SKM-1 treated with dmso at 0.1 percent for 144 hours (cell line): ENCODE results near the gene KIAA0513.

Experiments
- DNase-seq: peaks from one replicate; lab custom pipeline; 2025; ENCODE audit not compliant: unreplicated experiment; lab: John Stamatoyannopoulos, UW

Gene KIAA0513

DNA sequence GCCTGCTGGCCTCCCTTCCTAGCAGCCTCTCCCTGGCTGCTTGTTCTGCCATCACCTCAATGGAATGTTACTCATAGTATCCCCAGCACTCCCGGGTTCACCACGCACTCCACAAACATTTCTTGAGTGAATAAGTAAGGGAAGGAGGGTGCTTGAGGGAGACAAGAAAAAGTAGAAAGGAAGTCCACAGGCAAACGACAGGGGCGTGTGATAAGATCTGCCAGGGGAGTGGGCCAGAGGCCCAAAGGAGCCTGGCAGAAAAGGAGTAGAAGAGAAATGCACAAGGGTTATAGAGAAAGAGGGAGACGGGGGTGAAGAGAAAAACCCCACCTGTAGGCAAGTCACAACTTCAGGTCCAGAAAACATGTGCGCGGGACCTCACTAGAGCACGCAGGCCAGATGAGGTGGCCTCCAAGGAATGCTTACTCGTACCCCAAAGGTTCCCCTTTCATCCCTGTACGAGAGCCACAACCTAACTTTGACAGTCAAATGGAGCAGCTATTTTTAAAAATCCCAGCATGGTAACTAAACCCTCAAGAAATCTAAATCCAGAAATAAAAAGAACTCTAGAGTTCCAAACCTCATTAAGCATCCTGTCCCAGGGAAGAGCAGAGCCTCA is 22.9 kb upstream of the KIAA0513 start:
- no peak for DNase-seq

DNA sequence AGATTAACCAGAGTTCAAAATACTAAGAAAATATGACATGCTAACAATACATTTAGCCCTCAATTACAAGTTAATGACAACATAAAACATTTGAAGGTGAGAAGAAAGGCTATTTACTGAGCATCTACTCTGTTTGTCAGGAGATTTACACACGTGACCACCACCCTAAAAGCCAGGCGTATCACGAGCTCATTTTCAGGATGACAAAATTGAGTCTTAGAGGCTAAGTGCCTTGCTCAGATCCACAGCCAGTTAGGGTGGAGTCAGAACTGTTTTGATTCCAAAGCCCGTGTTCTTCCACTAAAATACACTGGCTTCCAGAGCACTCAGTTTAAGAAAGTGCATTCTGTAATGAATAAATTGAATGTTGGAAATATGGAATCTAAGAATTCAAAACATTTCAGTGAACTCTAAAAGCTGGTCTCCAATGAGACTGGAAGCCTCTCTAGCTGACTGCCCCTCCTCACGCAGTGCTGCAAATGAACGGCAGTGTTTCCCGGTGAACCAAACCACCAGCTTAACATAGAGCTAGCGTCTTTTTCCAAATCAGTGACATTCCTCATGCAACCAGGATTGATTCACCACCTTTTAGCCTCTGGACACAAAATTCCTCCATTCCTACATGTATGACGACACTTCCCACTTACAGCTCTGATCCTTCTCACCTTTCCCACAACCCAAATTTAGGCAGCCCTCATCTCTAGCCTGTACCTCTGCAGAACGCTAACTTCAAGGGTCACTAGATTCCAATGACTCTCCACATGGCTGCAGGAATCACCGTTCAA is 22.1 kb upstream of the KIAA0513 start:
- DNase-seq: no peak

DNA sequence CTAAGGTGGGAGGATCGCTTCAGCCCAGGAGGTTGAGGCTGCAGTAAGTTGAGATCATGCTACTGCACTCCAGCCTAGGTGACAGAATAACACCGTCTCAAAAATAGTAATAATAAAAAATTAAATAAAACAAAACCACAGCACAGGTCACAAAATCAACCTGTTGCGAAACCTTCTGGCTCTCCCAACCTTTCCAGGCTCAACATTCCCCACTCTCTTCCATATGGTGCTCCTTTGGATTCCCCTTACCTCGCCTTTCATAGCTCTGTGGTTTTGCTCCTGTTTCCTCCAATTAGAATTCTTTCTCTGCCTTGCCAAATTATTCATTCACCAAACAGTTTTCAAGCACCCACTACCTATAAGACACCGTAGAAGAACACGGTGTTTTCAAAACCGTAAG is 21.0 kb upstream of the KIAA0513 start:
- no peak for DNase-seq

DNA sequence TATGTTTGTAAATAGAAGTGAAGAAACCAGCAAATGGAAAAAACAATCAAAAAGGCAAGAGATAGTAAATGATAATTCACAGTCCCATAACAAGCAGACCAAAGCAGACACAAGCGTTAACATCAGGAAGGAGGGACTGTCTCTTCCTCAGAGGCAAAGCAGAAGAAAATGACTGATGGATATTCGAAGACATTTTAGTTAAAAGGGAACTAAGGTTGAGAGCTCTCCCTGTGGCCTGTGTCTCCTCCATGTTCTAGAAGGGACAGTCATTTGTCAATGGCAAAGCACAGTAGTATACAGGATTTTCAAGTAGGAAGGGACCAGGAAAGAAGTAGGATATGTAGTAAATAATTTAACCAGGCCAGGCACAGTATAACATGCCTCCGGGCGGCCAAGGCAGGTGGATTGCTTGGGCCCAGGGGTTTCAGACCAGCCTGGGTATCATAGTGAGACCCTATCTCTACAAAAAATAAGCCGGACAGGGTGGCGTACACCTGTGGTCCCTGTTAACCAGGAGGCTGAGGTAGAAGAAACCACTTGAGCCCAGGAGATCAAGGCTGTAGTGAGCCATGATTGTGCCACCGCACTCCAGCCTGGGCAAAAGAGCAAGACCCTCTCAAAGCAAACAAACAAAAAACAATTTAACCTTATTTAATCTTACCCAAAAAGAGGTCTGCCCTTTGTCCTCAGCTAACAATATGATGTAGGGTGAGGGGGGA is 19.9 kb upstream of the KIAA0513 start:
- DNase-seq: no peak

DNA sequence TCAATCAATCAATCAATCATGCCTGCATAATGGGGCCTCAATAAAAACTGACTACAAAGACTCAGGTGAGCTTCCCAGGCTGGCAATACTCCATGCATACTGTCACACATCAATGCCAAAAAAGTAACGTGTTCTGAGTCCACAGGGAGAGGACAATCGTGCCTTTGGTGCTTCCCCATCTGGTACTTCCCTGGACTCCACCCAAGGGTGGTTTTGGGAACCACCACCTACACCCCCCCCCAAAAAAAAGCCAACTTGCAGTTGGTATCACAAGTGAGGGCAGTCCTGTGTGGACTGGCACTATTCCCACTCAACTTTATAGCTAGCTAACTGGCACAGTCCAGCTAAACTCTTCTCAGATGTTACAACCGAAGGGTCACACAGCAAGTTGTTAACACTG is 19.3 kb upstream of the KIAA0513 start:
- DNase-seq: no peak

DNA sequence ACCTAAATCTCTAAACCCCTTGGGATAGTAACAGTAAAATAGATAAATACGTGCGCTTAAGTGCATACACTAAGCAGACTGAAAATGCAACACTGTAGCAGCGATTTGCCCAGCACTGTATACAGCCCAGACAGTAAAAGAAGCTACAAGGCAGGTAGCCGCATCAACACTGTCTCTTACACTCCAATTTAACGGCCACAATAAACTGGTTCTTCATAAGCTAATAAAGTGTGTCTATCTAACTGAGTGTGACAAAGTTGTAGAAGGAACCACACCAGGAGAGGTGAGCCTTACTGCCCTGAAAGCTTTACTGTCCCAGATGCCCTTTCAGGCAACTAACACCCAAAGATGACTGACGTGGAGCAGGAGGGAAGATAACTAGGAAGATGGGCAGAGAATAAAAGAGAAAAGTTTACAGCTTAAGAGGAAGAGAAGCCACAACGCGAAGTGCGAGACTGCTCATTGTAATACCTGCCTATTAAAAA is 17.1 kb upstream of the KIAA0513 start:
- no peak for DNase-seq

DNA sequence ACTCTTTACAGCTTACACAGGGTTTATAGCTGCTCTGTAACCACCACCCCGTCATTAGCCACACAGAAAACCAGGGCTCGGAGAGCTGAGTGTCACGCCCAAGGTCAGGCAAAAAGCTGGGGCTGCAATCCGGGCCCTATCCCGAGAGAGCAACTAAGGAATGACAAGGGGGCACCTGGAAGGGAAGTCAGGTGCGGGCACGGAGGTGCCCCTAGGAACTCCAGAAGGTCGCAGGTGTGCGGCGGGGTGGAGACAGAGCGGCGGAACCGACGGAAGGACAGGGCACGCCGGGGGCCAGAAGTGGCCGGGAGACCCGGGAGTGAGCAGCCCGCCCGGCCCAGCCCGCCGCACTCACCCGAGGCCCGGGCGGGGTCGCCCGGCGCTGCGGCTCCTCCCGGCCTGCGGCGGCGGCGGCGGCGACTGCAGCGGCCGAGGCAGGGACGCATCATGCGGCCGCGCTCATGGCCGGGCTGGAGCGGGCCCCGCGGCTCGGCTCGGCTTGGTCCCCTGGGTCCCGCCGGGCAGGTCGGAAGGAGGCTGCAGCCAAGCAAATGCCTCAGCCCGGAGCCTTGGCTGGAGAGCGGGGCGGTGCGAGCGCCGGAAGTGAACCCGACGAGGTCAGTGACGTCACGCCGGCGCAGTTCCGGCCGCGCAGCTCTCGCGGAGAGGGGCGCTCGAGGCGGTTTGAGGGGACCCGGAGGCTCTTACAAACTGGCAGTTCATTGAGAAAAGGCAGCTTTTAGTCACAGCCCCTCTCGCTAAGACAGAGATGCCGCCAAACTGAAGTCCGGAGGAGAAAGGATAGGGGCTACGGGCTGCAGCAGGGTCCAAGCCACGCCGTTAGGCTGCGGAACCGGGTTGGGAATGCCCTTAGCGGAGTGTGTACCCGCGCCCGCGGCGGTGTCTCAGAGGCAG is 16.4 kb upstream of the KIAA0513 start, which contains the start of gene ZDHHC7:
Gene ZDHHC7, minus strand, starts transcription at position 605 of the 915 bp plus-strand sequence. CDS start 20,917 bp downstream, outside the sequence.
- DNase-seq: peak; percentile 62

DNA sequence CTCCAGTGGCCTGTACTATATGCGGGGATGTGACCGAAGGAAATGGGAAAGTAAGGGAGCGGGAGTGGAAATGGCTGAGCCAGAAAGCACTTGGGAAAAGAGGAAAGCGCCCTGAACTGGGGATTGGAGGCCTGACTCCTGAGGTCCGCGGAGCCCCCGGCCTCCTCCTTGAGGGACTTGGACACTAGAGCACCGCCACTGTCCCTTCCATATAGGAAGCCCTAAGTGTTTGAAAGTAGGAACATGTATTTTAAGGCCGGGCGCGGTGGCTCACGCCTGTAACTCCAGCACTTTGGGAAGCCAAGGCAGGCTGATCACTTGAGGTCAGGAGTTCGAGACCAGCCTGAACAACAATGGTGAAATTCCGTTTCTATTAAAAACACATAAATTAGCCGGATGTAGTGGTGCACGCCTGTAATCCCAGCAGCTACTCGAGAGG is 15.7 kb upstream of the KIAA0513 start:
- no peak for DNase-seq

DNA sequence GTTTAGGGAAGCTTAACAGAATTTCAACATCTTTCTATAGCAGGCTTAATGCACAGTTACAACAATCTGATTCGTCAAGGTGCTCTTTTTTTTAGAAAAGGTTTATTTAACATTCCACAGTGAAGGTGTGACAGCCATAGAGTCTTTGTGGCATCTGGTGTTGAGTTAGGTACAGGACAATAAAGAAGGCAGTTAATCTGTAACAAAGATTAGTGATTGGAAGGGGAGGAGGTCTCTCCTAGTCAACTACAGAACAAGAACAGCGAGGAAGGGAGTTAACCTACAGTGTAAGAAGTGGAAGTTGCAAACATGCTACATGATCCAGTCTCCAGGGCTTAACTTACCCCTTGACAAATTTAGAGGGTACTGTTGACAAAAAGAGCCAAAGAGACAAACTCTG is 13.3 kb upstream of the KIAA0513 start:
- no peak for DNase-seq

DNA sequence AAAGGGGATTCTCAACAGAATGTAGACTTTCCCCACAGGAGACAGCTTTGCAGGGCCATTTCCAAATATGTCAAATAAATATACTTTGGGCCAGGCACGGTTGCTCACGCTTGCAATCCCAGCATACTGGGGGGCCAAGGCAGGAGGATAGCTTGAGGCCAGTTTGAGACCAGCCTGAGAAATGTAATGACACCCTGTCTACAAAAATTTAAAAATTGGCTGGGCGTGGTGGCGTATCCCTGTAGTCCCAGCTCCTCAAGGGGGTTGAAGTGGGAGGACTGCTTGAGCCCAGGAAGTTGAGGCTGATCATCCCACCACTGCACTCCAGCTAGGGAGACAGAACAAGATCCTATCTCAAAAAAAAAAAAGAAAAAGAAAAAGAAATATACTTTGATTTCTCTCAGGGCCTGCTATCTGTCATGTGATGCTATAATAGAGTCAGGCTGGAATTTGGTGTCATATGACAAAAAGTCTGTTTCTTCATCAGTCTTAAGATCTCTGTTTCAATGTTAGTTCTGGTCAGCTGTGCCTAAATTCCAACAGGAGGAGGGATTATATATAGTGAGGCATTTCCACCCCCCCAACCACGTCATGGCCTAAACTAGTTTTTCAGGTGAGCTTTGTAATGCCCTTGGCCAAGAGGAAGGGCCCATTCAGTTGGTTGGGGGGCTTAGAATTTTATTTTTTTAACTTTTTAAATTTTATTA is 12.0 kb upstream of the KIAA0513 start:
- no peak for DNase-seq

DNA sequence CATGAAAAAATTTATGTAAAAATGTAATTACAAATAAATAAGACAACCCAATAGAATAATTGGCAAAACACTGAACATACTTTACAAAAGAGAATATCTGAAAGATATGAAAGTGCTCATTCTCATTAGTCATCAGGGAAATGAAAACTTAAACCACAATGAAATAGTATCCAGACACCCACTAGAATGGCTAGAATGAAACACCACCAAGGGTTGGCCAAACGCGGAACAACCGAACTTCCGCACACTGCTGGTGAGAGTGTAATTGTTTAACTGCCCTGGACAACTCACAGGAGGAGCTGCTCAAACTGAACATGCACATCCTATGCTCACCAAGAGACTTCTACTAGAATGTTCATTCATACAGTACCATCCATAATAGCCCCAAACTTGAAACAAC is 10.4 kb upstream of the KIAA0513 start:
- DNase-seq: peak; percentile 71

DNA sequence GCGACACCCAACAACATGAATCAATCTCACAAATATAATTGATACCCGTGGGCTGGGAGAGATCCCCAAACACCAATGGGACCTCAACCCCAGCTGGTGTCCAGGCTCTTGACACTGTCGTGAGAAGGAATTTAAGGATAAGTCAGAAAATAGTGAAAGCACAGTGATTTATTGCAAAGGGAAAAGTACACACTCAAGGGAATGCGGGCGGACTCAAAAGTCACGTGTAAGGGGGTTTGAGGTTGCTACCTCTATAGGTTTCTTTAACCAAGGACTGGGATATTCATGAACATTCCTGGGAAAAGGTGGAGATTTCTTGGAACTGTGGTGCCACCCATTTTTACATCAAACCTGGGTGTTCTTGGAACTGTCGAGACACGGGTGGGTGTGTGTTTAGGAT is 10.0 kb upstream of the KIAA0513 start:
- no peak for DNase-seq

DNA sequence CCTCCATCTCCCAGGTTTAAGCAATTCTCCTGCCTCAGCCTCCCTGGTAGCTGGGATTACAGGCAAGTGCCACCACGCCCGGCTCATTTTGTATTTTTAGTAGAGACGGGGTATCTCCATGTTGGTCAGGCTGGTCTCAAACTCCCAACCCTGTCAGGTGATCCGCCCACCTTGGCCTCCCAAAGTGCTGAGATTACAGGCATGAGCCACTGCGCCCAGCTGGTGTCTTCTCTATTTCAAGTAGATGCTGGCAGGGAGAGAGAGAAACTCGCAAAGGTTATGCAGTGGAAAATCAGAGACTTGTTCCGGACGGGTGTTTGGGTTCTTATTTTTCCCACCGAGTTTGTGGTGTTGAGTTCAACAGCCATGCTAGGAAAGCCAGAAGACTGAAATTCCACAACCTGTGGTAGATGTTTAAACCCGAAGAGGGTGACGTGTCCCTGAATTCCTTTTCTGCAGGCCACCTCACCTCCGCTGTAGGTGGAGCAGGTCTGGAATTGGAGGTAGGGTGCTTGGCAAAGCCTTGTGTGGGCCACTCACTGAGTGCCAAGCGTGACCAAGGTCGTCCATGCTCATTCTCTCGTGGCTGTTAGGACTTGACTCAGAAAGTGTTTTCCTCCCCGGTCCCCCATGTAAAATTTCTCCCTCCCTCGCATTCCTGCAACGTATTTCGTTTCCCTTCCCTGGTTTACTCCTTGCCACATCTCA is 8.9 kb upstream of the KIAA0513 start:
- no peak for DNase-seq

DNA sequence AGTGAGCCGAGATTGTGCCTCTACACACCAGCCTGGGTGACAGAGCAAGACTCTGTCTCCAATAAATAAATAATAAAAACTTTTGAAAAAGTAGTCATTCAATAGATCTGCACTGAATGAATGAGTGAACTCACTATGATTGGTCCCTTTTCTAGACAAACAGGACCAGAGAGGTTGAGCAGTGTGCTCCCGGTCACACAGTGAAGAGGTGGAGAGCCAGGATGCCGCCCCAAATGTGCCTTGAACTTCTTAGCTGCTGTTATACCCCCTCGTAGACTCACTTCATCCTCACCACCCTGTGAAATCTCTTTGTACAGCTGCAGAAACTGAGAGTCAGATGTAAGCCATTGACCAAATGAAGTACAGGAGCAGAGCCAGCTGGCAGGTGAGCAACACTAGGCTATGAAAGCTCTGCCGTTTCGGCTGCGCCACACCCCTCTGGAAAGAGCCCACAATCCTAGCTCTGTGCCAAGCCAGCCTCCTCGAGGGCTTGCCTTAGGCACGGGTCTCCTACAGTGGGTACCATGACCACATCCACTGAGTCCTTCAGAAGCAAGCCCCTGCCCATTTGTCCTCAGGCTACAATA is 7.8 kb upstream of the KIAA0513 start:
- DNase-seq: no peak

DNA sequence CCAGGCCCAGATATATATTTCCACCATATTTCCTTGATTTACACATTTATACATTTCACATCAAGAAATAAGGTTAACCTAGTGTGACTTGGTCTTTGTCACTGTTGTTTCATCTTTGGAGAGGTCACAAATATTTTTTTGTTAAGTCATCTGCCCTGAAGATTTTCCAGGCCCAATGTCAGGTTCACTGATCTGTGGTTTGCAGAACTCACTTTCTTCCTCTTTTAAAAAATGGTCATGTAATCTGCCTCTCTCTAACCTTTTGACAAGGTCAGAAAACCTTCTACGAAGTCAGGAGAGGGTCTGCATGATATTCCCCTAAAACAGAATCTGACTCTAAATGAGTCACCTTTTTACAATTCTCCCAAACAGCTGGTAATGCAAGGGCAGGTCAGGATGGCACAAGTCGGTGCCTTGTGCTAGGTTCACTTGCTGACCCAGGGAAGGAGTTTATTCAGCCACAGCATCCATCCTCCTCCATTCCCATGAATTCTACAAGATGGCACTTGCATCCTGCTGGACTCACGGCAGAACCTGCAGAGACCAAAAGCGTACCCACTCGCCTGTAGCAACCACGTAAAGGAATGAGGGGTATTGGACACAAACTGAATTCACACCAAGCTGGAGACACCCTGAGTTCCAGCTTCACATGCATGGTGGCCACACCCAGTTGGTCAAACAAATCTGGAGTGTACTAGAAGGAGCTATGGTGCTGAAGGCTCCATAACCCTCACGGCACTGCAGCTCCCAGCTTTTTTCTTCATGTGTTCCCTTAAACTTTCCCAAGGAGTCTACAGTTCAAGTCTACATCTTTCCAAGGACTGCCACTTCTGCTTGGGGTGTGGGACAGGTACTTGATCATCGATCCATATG is 1.6 kb upstream of the KIAA0513 start:
- DNase-seq: peak; percentile 73

DNA sequence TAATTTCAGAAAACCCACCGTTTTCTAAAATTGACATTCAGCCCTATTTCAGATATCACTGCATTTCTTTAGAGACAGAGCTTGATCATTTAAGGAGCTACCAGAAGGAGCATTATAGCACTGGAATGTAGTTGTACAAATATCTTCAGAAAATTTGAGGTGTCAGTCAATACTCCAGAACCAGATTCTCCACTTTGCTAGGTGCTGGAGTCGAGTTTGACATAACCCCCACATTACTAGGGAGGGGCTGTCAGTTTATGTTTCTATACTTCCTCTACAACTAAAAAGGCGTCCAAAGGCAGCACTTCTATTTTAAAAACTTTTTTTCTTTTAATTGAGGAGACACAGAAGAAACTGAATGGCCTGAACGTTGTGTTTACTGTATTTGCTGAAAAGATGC is 892 bp upstream of the KIAA0513 start:
- no peak for DNase-seq

DNA sequence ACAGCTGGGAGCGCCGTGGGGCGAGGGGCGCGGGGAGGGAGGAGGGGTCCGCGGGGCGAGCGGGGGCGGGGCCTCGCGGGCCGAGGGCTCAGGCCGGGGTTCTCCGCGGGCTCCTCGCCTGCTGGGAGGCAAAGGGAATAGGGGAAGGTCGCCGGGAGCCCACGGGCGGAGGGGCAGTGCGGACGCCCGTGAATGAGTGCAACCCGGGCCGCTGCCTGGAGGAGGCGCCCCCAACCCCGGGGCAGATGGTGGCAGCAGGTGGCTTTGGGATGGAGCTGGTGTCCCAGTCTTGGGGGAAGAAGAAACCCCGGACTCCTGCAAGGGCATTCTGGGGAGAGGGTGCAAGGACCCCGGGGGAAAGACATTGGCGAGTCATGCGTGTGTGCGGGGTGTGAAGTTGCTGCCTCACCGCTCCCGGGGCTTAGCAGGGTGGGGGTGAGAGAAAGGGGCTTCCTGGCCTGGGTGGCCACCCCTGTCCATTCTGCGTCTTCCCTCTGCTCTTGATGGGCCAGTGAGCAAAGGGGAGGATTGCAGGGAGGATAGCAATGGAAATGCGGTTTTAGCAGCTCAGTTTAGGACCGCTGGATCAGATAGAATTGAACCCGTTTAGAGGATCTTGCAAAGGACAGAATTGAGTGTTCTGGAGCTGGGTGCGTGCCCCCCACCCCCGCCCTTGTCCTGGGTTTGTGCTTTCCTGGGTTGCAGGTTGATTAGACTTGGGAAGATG is 526 bp downstream of the KIAA0513 start:
- DNase-seq: no peak
